GM19372 (cell line): ENCODE data around the gene CDYL2.
A peak's percentile ranks its signal among the peaks of the same experiment; 100 is the strongest.
"Not testable (repeated sequence)": the region's sequence is repeated elsewhere in the genome, so short reads cannot be mapped to it uniquely, and the experiment has no call there.

Source experiments
- ATAC-seq: cut with Tn5 transposase; IDR thresholded peaks from one replicate; pipeline ENCODE4 v1.9.1; 2021; ENCODE audit warnings: mild to moderate bottlenecking, low read depth, moderate library complexity; ENCODE audit not compliant: unreplicated experiment

The CDYL2 gene, protein sequence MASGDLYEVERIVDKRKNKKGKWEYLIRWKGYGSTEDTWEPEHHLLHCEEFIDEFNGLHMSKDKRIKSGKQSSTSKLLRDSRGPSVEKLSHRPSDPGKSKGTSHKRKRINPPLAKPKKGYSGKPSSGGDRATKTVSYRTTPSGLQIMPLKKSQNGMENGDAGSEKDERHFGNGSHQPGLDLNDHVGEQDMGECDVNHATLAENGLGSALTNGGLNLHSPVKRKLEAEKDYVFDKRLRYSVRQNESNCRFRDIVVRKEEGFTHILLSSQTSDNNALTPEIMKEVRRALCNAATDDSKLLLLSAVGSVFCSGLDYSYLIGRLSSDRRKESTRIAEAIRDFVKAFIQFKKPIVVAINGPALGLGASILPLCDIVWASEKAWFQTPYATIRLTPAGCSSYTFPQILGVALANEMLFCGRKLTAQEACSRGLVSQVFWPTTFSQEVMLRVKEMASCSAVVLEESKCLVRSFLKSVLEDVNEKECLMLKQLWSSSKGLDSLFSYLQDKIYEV

DNA sequence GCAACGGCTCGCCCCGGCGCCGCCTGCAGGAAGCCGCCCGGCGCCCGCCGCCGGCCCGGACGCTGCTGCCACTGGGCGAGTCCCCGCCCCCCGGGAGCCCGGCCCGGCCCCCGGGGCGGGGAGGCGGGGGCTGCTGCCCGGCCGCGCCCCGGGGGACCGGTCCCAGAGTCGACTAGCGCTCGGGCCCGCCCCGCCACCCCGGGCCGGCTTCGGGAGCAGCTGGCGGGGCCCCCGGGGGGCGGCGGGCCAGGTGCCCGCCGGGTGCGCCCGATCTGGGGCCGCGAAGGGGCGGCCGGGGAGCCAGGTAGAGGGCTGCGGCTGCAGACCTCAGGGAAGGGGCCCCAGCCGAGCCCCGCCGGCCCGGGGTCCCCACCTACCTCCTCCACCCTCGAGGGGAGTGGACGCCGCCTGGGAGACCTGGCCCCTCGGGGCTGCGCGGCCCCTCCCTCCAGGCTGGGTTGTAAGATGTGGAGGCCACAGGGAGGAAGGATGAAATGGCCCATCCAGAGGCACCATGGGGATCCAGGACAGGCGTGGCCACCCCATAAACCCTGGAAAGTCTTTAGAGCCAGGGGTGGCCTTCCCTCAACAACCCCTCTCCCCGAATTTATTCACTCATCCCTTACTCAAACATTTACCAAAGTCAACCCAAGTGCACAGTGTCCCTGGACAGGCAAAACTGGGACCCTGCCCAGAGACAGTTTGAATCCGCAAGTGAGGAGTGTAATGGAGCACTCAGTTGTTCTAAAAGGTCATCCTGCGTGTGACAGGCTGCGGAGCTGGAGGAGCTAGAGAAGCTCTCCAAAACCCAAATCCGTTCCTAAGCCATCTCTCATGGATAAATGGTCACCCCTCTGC is at the start of gene CDYL2:
TSS of gene CDYL2 (minus strand) at position 73 of the 858 bp plus-strand sequence. CDS start 425 bp downstream, outside the sequence.
- ATAC-seq = peak; percentile 71

- no peak for ATAC-seq
Observed at GRCh38 chr16:80852261-80852872, 48.0 kb upstream of the CDYL2 start.

- ATAC-seq = no peak
Observed at GRCh38 chr16:80851831-80852230, 47.4 kb upstream of the CDYL2 start.

- ATAC-seq = no peak
Observed at GRCh38 chr16:80850757-80851156, 46.4 kb upstream of the CDYL2 start.

GRCh38 chr16:80848862-80849261 is 44.5 kb upstream of the CDYL2 start:
- no peak for ATAC-seq

- no peak for ATAC-seq
Observed at GRCh38 chr16:80846680-80847079, 42.3 kb upstream of the CDYL2 start.

DNA sequence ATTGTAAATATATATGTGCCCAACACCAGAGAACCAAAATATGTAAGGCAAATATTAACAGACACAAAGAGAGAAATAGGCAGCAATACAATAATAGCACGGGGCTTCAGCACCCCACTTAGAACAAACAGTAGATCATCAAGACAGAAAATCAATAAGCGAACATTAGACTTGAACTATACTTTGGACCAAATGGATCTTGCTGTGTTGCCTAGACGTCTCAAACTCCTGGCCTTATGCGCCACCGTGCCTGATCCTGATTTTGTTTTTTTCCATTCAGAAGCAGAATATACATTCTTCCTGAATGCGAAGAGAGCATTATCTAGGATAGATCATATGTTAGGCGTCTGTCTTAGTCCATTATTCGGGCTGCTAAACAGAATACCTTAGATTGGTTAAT is 41.9 kb upstream of the CDYL2 start:
- ATAC-seq = no peak

- ATAC-seq = no peak
Observed at GRCh38 chr16:80844395-80844794, 40.0 kb upstream of the CDYL2 start.

GRCh38 chr16:80841231-80841630 is 36.8 kb upstream of the CDYL2 start:
- no peak for ATAC-seq

DNA sequence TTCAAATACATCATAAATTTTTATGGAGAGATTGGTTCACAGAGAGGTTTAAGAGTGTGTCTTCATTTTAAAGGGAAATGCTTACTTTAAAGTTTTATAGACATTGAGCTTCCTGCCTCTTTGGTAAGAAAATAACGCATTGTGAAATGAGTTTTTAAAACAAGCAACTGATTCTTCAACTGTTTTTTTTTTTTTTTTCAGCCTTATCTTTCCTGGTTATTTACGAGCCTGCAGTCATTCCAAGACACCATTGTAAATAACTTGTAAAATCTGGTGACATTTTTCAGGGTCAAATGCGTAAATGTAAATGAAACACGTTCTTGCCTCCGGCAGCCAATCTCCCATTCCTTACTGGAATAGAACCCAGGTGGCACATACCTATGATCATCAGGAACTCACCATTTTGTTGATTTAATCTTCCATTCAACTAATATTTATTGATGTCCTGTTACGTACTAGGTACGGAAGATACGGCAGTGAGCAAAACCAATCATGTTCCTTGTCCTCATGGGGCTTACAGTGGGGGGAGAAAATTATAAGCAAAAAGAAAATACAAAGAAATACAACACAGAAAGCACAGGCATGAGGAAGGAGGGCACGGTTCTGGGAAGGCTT is 33.2 kb upstream of the CDYL2 start:
- no peak for ATAC-seq

GRCh38 chr16:80836846-80837245 is 32.4 kb upstream of the CDYL2 start:
- no peak for ATAC-seq

GRCh38 chr16:80836202-80836601 is 31.8 kb upstream of the CDYL2 start:
- ATAC-seq = no peak

- ATAC-seq = no peak
Observed at GRCh38 chr16:80831039-80831438, 26.6 kb upstream of the CDYL2 start.

GRCh38 chr16:80828495-80828894 is 24.1 kb upstream of the CDYL2 start:
- no peak for ATAC-seq

GRCh38 chr16:80827007-80827406 is 22.6 kb upstream of the CDYL2 start:
- ATAC-seq = no peak

DNA sequence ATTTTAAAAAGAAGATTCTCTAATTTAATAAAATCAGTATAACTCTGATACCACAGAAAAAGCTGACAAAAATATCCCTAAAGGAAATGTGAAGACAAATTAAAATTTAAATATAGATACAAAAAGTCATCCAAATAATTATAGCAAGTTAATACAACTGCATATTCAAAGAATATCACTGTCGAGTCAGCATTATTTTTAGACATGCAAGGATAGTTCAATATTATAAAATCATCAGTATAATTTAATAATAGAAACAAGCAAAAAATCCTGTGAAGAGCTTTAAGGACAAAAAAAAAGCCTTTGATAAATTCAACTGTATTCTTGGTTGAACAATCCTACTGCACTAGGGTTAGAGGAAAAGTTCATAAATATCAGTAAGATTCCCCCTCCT is 21.0 kb upstream of the CDYL2 start:
- ATAC-seq = no peak

- ATAC-seq = no peak
Observed at GRCh38 chr16:80824623-80825364, 20.4 kb upstream of the CDYL2 start.

GRCh38 chr16:80819988-80820387 is 15.6 kb upstream of the CDYL2 start:
- no peak for ATAC-seq

GRCh38 chr16:80816356-80816755 is 12.0 kb upstream of the CDYL2 start:
- ATAC-seq = no peak

DNA sequence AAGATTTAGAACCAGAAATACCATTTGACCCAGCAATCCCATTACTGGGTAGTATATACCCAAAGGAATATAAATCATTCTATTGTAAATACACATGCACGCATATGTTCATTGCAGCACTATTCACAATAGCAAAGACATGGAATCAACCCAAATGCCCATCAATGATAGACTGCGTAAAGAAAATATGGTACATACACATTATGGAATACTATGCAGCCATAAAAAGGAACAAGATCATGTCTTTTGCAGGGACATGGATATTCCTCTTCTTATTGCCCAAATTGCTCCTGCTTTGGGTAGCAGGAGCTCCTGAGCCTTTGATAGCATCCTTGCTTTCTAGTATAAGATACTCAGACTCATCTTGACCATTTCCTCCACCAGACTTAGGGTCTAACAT is 10.9 kb upstream of the CDYL2 start:
- not testable (repeated sequence) for ATAC-seq
